HCT116 (cell line): ENCODE data around the gene IL18R1. TPM values are rescaled to one million over a fixed set of nuclear protein-coding genes. Genes with fewer than 3 reads are reported as not detected.

Experiments used
- ATAC-seq: fragments of 200-7000 bp; cut with Tn5 transposase; 2 replicates; pipeline ENCODE4 v1.9.1; 2020; ENCODE audit warnings: mild to moderate bottlenecking, moderate library complexity
- BruUV-seq: library from RNA; stranded (reverse); fragments of 400-500 nt; replicated peaks from 2 replicates; lab custom pipeline; 2021; lab: Mats Ljungman, UMichigan
- CTCF ChIA-PET: fragments of 300-600 bp; sonication (Branson Sonifier 250); formaldehyde crosslinking; loops from one replicate; lab custom pipeline; 2021; ENCODE audit warnings: antibody characterized with exemption; lab: Charles Lee
- POLR2A ChIA-PET: fragments of 300-600, 350-600 bp; sonication (Branson Sonifier 250); formaldehyde crosslinking; loops from one replicate; lab custom pipeline; 2021; ENCODE audit warnings: antibody characterized with exemption; lab: Charles Lee
- RAD21 ChIA-PET, 2 experiments: fragments of 300-600 bp; sonication (Branson Sonifier 250); formaldehyde crosslinking; loops; one replicate each; lab custom pipeline; 2023; ENCODE audit warnings: low total read pairs in 2 of 2; ENCODE audit not compliant: uncharacterized antibody in 2 of 2, unreplicated experiment in 2 of 2, low non-redundant PET in 1 of 2; lab: Charles Lee
- DNase-seq: peaks from one replicate; pipeline ENCODE4 v3.0.0-alpha.2; 2010; ENCODE audit warnings: low read depth, low spot score
- H2AFZ ChIP-seq: fragments of 200-600 bp; shearing (Covaris generic), sonication (generic); 2 replicates; pipeline ENCODE4 v1.6.1; 2017; ENCODE audit warnings: low read depth, mixed run types, mixed read lengths, antibody characterized with exemption, low read length; ENCODE audit not compliant: poor library complexity, severe bottlenecking
- H3K27ac ChIP-seq: 2 replicates; pipeline ENCODE4 v1.5.1; 2012; ENCODE audit warnings: low read depth, low read length
- H3K27me3 ChIP-seq: fragments of 200-600 bp; sonication (generic); 2 replicates; pipeline ENCODE4 v1.6.1; 2016; ENCODE audit warnings: mixed run types, low read length, mixed read lengths; ENCODE audit not compliant: insufficient read depth
- H3K36me3 ChIP-seq, 2 experiments: fragments of 200-500 bp in 1 of 2; fragments of 200-600 bp in 1 of 2; sonication (Bioruptor generic) in 1 of 2; sonication (generic) in 1 of 2; 2 replicates each; pipeline versions ENCODE4 v1.5.1 to v1.6.1; 2014 to 2016; ENCODE audit warnings: low read length in 2 of 2, inconsistent platforms in 1 of 2, mixed read lengths in 1 of 2, mixed run types in 1 of 2; ENCODE audit not compliant: insufficient read depth in 2 of 2, control insufficient read depth in 1 of 2
- H3K4me1 ChIP-seq, 2 experiments: fragments of 200-600 bp in 1 of 2; sonication (generic) in 1 of 2; 2 replicates each; pipeline versions ENCODE4 v1.5.1 to v1.6.1; 2012 to 2017; ENCODE audit warnings: low read length in 2 of 2, inconsistent platforms in 1 of 2, mild to moderate bottlenecking in 1 of 2, mixed read lengths in 1 of 2, mixed run types in 1 of 2, moderate library complexity in 1 of 2; ENCODE audit not compliant: insufficient read depth in 2 of 2, control insufficient read depth in 1 of 2
- H3K4me2 ChIP-seq: fragments of 200-600 bp; sonication (generic); 2 replicates; pipeline ENCODE4 v1.6.1; 2017; ENCODE audit warnings: mixed run types, low read length, mixed read lengths
- H3K4me3 ChIP-seq, 2 experiments: fragments of 200-600 bp in 1 of 2; sonication (generic) in 1 of 2; replicated peaks in 1 of 2; 2 replicates each; pipeline ENCODE4 v1.5.1; 2011 to 2016; ENCODE audit warnings: low read length in 2 of 2, control low read depth in 1 of 2, low read depth in 1 of 2, mild to moderate bottlenecking in 1 of 2, mixed read lengths in 1 of 2, mixed run types in 1 of 2
- H3K79me2 ChIP-seq: fragments of 200-600 bp; sonication (generic); 2 replicates; pipeline ENCODE4 v1.6.1; 2017; ENCODE audit warnings: mild to moderate bottlenecking, mixed run types, low read length, moderate library complexity, mixed read lengths; ENCODE audit not compliant: insufficient read depth
- H3K9ac ChIP-seq: fragments of 200-600 bp; sonication (generic); 2 replicates; pipeline ENCODE4 v1.6.1; 2016; ENCODE audit warnings: low read length, mixed read lengths
- H3K9me2 ChIP-seq: fragments of 200-600 bp; sonication (generic), shearing (Covaris generic); 2 replicates; pipeline ENCODE4 v1.6.1; 2017; ENCODE audit warnings: mixed run types, mild to moderate bottlenecking, moderate library complexity; ENCODE audit not compliant: insufficient read depth
- H3K9me3 ChIP-seq, 2 experiments: fragments of 200-500 bp in 1 of 2; fragments of 200-600 bp in 1 of 2; sonication (Bioruptor generic) in 1 of 2; sonication (generic) in 1 of 2; 2 replicates each; pipeline ENCODE4 v1.6.1; 2014 to 2017; ENCODE audit warnings: low read length in 2 of 2, mixed read lengths in 2 of 2, inconsistent platforms in 1 of 2, low read depth in 1 of 2, mild to moderate bottlenecking in 1 of 2, mixed run types in 1 of 2, moderate library complexity in 1 of 2; ENCODE audit not compliant: control insufficient read depth in 1 of 2, insufficient read depth in 1 of 2
- H4K20me1 ChIP-seq: fragments of 200-600 bp; sonication (generic), shearing (Covaris generic); 2 replicates; pipeline ENCODE4 v1.6.1; 2017; ENCODE audit warnings: mixed run types, mild to moderate bottlenecking, moderate library complexity; ENCODE audit not compliant: insufficient read depth
- ATF3 ChIP-seq: IDR thresholded peaks from 2 replicates; pipeline ENCODE4 v1.6.1; 2012
- CBX3 ChIP-seq: IDR thresholded peaks from 2 replicates; pipeline ENCODE4 v1.6.1; 2012; ENCODE audit warnings: low read depth
- CEBPB ChIP-seq: IDR thresholded peaks from 2 replicates; pipeline ENCODE4 v1.6.1; 2012; ENCODE audit warnings: low read depth
- CTCF ChIP-seq, 3 experiments: fragments of 200-600 bp in 1 of 3; sonication (generic) in 1 of 3; IDR thresholded peaks in 2 of 3; conservative IDR thresholded peaks in 1 of 3; 2 replicates each; pipeline ENCODE4 v1.5.1; 2012 to 2017; ENCODE audit warnings: low read depth in 2 of 3, low read length in 2 of 3, antibody characterized with exemption in 1 of 3, borderline replicate concordance in 1 of 3, control low read depth in 1 of 3, mild to moderate bottlenecking in 1 of 3, mixed read lengths in 1 of 3, mixed run types in 1 of 3, moderate library complexity in 1 of 3; ENCODE audit not compliant: insufficient read depth in 1 of 3
- EGR1 ChIP-seq: IDR thresholded peaks from 2 replicates; pipeline ENCODE4 v1.6.1; 2012; ENCODE audit warnings: low read depth
- ELF1 ChIP-seq: IDR thresholded peaks from 2 replicates; pipeline ENCODE4 v1.6.1; 2012; ENCODE audit warnings: low read depth, borderline replicate concordance
- EZH2 ChIP-seq: fragments of 200-600 bp; sonication (generic); IDR thresholded peaks from 2 replicates; pipeline ENCODE4 v1.6.1; 2017; ENCODE audit warnings: antibody characterized with exemption, mixed run types
- EZH2phosphoT487 ChIP-seq: fragments of 200-600 bp; IDR thresholded peaks from 2 replicates; pipeline ENCODE4 v1.6.1; 2018; ENCODE audit warnings: antibody characterized with exemption, borderline replicate concordance
- JUND ChIP-seq: IDR thresholded peaks from 2 replicates; pipeline ENCODE4 v1.6.1; 2012
- MAX ChIP-seq: IDR thresholded peaks from 2 replicates; pipeline ENCODE4 v1.6.1; 2012
- POLR2A ChIP-seq: IDR thresholded peaks from 2 replicates; pipeline ENCODE4 v1.7.0; 2011; ENCODE audit warnings: borderline replicate concordance; ENCODE audit not compliant: insufficient read depth, insufficient read length; ENCODE audit errors: extremely low read depth
- POLR2AphosphoS5 ChIP-seq: IDR thresholded peaks from 2 replicates; pipeline ENCODE4 v1.6.1; 2011; ENCODE audit warnings: mild to moderate bottlenecking, low read depth, low read length, moderate library complexity
- REST ChIP-seq: IDR thresholded peaks from 2 replicates; pipeline ENCODE4 v1.6.1; 2012; ENCODE audit warnings: low read depth
- SIN3A ChIP-seq: IDR thresholded peaks from 2 replicates; pipeline ENCODE4 v1.6.1; 2012; ENCODE audit warnings: low read depth
- SP1 ChIP-seq: IDR thresholded peaks from 2 replicates; pipeline ENCODE4 v1.6.1; 2012; ENCODE audit warnings: low read depth
- SRF ChIP-seq: IDR thresholded peaks from 2 replicates; pipeline ENCODE4 v1.6.1; 2012; ENCODE audit warnings: low read depth
- TCF7L2 ChIP-seq: IDR thresholded peaks from 2 replicates; pipeline ENCODE4 v1.7.0; 2011; ENCODE audit warnings: borderline replicate concordance, inconsistent platforms; ENCODE audit not compliant: insufficient read depth, insufficient read length; ENCODE audit errors: extremely low read depth
- ZFX ChIP-seq: fragments of 450-650 bp; IDR thresholded peaks from 2 replicates; pipeline ENCODE4 v1.6.1; 2017
- ZNF274 ChIP-seq: fragments of 200-500 bp; sonication (Bioruptor generic); IDR thresholded peaks from 2 replicates; pipeline ENCODE4 v1.6.1; 2014; ENCODE audit warnings: mild to moderate bottlenecking, low read depth, low read length, inconsistent platforms
- intact Hi-C: fragments of 100-400 bp; cut with micrococcal nuclease; formaldehyde crosslinking; loops from 2 replicates; pipeline ENCODE4 v1.10.0; 2022
- total RNA-seq: library from RNA; stranded (reverse); gene quantifications from one replicate; pipeline ENCODE4 v1.2.1, GENCODE V29; 2021; ENCODE audit not compliant: unreplicated experiment

IL18R1 gene
- total RNA-seq, 1 experiment from 2014 or later, result 1.5 TPM

GRCh38 chr2:102420290-102420689, 64.7 kb downstream of the IL18R1 start:
- H3K9ac ChIP-seq, result no peak overlapping the region
- no peaks in the 10 kb centered on the region for H4K20me1 ChIP-seq
- peaks cover 27% of the 10 kb centered on the region; the same call in 1 of the 2 replicates for H3K27me3 ChIP-seq
- no peaks in the 10 kb centered on the region for H3K36me3 ChIP-seq
- H2AFZ ChIP-seq, result no peak overlapping the region
- H3K4me1 ChIP-seq, result no peaks in the 10 kb centered on the region
- ATAC-seq (no peak), DNase-seq (no peak)
- no peak for TF ChIP-seq POLR2A
- no peak for TF ChIP-seq JUND
- no peak for TF ChIP-seq REST
- TF ChIP-seq MAX, result no peak
- no peak for TF ChIP-seq CTCF (IDR thresholded peaks at IDR 0.05 in 2 of 3, conservative IDR thresholded peaks at IDR 0.05 in 1 of 3; ENCODE audit: borderline replicate concordance in 1 of 3, insufficient read depth in 1 of 3, low read depth in 2 of 3, low read length in 2 of 3)
- no peak for TF ChIP-seq CBX3
- no peak for TF ChIP-seq POLR2AphosphoS5
- TF ChIP-seq SIN3A, result no peak
- no peak for TF ChIP-seq ATF3
- no peak for TF ChIP-seq ZNF274
- TF ChIP-seq EGR1, result no peak
- TF ChIP-seq CEBPB, result no peak
- no peak for TF ChIP-seq ELF1
- TF ChIP-seq SRF, result no peak
- TF ChIP-seq EZH2phosphoT487, result no peak
- TF ChIP-seq SP1, result no peak
- no peak for TF ChIP-seq ZFX
- no peak for TF ChIP-seq EZH2
- no peak for TF ChIP-seq TCF7L2
- POLR2A ChIA-PET, result no interaction called here
- H3K79me2 ChIP-seq, result no peaks in the 10 kb centered on the region
- intact Hi-C loops, result no loop called here
- no TSS peak for BruUV-seq
- no peak overlapping the region for H3K4me2 ChIP-seq
- H3K27ac ChIP-seq, result no peak overlapping the region
- RAD21 ChIA-PET, result no interaction called here
- no peak overlapping the region for H3K4me3 ChIP-seq
- CTCF ChIA-PET, result no interaction called here
- H3K9me3 ChIP-seq, result no peaks in the 10 kb centered on the region
- H3K9me2 ChIP-seq, result no peaks in the 10 kb centered on the region
